Activated naive CD4-positive, alpha-beta T cell treated with anti-CD3 and anti-CD28 coated beads for 36 hours (primary cell): ENCODE data around the gene JAZF1. TPM values are rescaled to one million over a fixed set of nuclear protein-coding genes. Genes with fewer than 3 reads are reported as not detected.

Source experiments
- CTCF ChIA-PET: fragments of 350-600 bp; sonication (Branson Sonifier 250); formaldehyde crosslinking; loops from one replicate; lab custom pipeline; 2021; ENCODE audit warnings: antibody characterized with exemption; lab: Charles Lee
- DNase-seq: peaks from one replicate; pipeline ENCODE4 v3.0.0-alpha.2; 2020
- H3K27ac Mint-ChIP-seq: one replicate; pipeline ENCODE4 v1.8.0; 2021; ENCODE audit warnings: mild to moderate bottlenecking, mixed read lengths
- H3K27me3 Mint-ChIP-seq: one replicate; pipeline ENCODE4 v1.8.0; 2021; ENCODE audit warnings: low read depth, mixed read lengths
- H3K36me3 Mint-ChIP-seq: one replicate; pipeline ENCODE4 v1.8.0; 2021; ENCODE audit warnings: low read depth, mixed read lengths
- H3K4me1 Mint-ChIP-seq: one replicate; pipeline ENCODE4 v1.8.0; 2021; ENCODE audit warnings: low read depth, mixed read lengths
- H3K4me3 Mint-ChIP-seq: one replicate; pipeline ENCODE4 v1.8.0; 2021; ENCODE audit warnings: mild to moderate bottlenecking, moderate library complexity, mixed read lengths
- H3K9me3 Mint-ChIP-seq: one replicate; pipeline ENCODE4 v1.8.0; 2021; ENCODE audit warnings: mixed read lengths
- intact Hi-C: fragments of 100-400 bp; cut with micrococcal nuclease; formaldehyde crosslinking; loops from one replicate; pipeline ENCODE4 v1.15.1; 2023
- total RNA-seq, 2 experiments: library from RNA; stranded (reverse); gene quantifications; one replicate each; pipeline ENCODE4 v1.2.3, GENCODE V29; 2021

The JAZF1 gene
- total RNA-seq, 2 experiments from 2014 or later: 3.4 to 4.7 TPM

DNA sequence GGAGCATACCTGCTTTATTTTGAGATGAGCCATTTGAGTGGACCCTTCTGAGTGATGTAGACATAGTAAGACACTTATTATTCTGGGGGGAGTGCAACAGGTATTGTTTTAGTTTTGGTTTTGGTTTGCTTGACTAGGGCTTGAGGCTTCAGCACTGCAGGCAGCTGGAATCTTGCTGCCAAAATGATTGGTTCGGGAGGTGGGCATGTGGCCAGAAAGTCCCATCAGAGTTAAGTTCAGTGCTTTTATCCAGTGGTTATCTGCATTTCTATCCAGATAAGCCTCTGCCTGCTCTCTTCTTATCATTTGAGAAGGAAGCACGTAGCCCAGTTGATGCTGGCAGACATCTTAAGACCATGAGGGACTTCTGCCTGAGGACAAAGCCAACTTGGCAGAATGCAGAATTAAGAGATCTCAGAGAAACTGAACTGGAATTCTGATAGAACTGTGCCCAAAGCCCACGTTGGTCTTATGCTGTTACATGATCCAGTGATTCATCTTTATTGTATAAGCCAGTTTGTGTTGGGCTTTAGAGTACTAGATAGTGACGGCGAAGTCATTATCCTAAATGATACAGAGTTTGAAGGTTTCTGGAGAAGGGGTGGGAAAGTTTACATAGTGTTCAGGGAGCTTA, 9.6 kb upstream of the JAZF1 start:
- Mint-ChIP-seq H3K4me1 (no peaks in the 10 kb centered on the region), H3K9me3 (no peaks in the 10 kb centered on the region), H3K27ac (no peak overlapping the region), H3K36me3 (no peaks in the 10 kb centered on the region), H3K27me3 (peaks cover 20% of the 10 kb centered on the region), H3K4me3 (no peak overlapping the region)
- CTCF ChIA-PET: no interaction called here
- intact Hi-C loops: no loop called here
- no peak for DNase-seq

DNA sequence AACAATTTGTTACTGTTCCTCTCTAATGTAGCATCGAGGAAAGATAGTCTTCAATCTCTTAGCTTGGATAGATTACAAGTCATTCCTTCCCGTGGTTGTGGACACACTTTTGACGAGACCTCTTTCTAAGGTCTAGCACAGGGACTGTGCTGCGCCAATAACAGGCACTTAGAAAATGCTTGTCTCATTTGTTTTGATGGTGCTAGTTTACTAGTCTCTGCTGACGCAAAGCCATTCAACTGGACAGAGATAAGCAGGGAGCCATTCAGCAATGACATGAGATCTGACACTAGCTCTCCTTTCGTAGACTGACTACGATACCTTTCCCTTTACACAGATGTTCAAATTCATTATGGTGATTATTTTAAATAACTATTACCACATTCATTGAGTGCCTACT, 6.4 kb upstream of the JAZF1 start:
- intact Hi-C loops: no loop called here
- no peak for DNase-seq
- peaks cover 18% of the 10 kb centered on the region for H3K27me3 Mint-ChIP-seq
- no peaks in the 10 kb centered on the region for H3K36me3 Mint-ChIP-seq
- H3K27ac Mint-ChIP-seq: no peak overlapping the region
- H3K4me3 Mint-ChIP-seq: no peak overlapping the region
- H3K4me1 Mint-ChIP-seq: no peaks in the 10 kb centered on the region
- no peaks in the 10 kb centered on the region for H3K9me3 Mint-ChIP-seq
- CTCF ChIA-PET: no interaction called here

DNA sequence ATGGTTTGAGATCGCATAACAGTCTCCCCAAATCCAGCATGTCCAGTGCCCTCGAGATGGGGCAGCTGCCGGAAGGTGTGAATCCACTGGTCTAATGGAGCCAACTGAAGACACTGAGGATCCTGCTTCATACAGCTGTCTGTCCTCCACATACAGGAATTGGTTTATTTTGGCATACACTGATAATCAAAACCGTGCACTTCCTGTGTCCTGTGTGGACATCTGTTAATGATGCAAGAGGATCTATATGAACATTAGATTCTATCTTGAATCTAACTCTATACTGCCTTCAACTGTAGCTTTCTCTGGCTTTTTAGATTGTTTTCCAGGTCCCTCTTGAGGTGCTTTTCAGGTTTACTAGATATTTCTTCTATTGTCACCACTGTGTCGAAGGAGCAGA, 3.0 kb upstream of the JAZF1 start:
- Mint-ChIP-seq H3K9me3 (no peaks in the 10 kb centered on the region), H3K4me3 (no peak overlapping the region), H3K27me3 (peaks cover 13% of the 10 kb centered on the region), H3K4me1 (peaks cover 8% of the 10 kb centered on the region), H3K36me3 (no peaks in the 10 kb centered on the region), H3K27ac (no peak overlapping the region)
- DNase-seq: no peak
- intact Hi-C loops: no loop called here
- CTCF ChIA-PET: interaction anchor here (0.5 to 0.8 kb wide), 4 partner anchors 10 to 146 kb away, joined by 3 to 5 read pairs (median 4); no protein-coding TSS in a partner anchor

DNA sequence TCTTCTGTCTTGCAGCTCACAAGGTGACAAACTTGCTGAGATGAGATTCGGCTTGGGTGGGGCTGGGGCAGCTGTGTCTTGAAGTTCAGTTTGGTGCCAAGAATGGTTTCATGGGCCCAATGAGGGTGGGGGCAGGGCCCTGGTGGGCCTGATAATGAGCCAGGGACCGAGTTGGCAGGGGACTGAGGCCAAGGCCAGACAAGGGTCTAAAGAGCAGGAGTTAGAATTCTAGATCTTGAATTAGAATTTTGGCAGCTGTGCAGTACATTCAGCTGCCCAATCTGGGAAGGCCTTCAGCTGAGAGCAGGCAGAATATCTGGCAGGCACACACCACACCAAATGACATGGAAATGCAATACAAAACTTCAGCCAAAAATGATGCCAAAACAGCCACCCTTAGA, 1.5 kb upstream of the JAZF1 start:
- Mint-ChIP-seq H3K4me1 (peaks cover 9% of the 10 kb centered on the region), H3K27me3 (peaks cover 11% of the 10 kb centered on the region), H3K9me3 (no peaks in the 10 kb centered on the region), H3K27ac (no peak overlapping the region), H3K4me3 (no peak overlapping the region), H3K36me3 (no peaks in the 10 kb centered on the region)
- CTCF ChIA-PET: no interaction called here
- intact Hi-C loops: no loop called here
- DNase-seq: no peak

DNA sequence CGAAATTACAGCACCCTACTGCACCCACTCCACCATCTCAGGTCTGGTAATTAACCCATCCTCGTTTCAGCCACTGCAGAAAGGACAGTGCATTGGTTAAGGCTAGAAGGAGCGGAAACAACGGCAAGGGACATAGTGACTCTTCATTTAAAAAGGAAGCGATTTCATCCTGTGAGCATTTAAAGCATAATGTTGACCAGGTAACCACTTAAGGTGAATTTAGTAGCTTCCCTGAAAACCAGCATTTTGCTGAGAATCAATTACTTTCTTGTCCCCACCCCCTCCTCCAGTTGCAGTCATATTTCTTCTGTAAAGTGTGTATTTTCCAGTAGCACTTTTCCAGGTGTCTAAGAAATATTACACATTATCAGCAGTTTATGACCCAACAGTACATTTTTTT, 821 bp upstream of the JAZF1 start:
- Mint-ChIP-seq H3K27me3 (peaks cover 11% of the 10 kb centered on the region), H3K36me3 (no peaks in the 10 kb centered on the region), H3K9me3 (no peaks in the 10 kb centered on the region), H3K4me3 (peak overlapping the region; percentile 78), H3K27ac (no peak overlapping the region), H3K4me1 (peaks cover 10% of the 10 kb centered on the region)
- no peak for DNase-seq
- CTCF ChIA-PET: interaction anchor here (0.6 kb wide), 1 partner anchor 608 kb away, joined by 3 read pairs; no protein-coding TSS in a partner anchor
- intact Hi-C loops: no loop called here

DNA sequence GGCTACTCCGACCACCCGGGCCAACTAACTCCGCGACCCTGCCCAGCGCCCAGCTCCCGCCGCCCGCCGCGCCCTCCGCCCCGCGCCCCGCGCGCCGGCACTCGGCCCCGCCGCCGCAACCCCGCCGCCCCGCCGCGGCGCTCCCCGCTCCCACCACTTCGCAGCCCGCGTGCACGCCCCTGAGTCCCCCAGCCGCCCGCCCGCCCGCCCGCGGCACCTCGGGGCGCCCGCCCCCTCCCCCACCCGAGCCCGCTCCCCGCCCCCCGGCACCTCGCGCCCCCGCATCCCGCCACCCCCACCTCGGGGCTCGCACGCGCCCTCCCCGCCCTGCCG, 598 bp downstream of the JAZF1 start:
- Mint-ChIP-seq H3K27me3 (peaks cover 8% of the 10 kb centered on the region), H3K4me1 (peaks cover 16% of the 10 kb centered on the region), H3K27ac (no peak overlapping the region), H3K4me3 (no peak overlapping the region), H3K36me3 (no peaks in the 10 kb centered on the region), H3K9me3 (no peaks in the 10 kb centered on the region)
- no peak for DNase-seq
- CTCF ChIA-PET: no interaction called here
- intact Hi-C loops: no loop called here

DNA sequence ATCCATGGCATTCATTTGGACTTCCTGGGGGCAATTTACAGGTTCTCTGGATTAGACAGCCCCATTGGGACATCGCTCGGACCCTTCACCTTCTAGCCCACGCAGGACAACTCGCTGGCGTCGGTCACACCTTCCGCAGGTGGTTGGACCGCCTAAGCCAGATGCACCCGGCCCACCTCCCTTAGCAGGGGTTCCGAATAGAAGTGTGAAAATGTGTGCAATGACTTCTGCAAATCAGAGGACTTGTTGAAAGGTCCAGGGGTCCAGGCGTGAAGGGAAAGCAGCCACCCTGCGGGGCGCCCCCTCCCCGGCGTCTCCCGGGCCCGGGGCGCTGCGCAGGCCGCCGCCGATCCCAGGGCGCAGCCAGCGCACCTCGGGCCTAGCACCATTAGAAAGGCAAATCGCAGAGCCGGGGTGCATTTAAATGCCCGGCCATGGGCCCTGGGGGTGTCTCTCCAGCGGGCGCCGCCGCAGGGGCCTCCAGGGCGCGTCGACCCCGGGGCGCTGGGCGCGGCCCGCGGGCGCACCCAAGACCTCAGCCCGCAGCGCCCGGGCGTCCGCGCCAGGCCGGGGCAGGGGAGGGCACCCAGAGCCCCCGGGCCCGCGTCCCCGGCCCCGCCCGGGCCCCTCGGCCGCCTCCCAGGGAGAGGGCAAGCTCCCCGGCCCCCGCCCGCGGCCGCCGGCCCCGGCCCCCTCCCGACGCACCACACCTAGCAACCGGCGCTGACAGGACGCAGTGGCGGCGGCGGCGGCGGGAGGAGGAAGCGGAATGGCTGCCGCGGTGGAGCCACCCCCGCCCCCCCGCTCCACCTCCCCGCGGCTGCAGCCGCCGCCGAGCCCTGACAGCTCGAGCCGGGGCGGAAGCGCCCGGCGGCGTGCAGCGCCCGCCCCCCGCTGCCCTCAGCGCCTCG, 1.2 kb downstream of the JAZF1 start:
- CTCF ChIA-PET: no interaction called here
- H3K4me3 Mint-ChIP-seq: peak overlapping the region; percentile 60
- H3K4me1 Mint-ChIP-seq: peaks cover 22% of the 10 kb centered on the region

DNA sequence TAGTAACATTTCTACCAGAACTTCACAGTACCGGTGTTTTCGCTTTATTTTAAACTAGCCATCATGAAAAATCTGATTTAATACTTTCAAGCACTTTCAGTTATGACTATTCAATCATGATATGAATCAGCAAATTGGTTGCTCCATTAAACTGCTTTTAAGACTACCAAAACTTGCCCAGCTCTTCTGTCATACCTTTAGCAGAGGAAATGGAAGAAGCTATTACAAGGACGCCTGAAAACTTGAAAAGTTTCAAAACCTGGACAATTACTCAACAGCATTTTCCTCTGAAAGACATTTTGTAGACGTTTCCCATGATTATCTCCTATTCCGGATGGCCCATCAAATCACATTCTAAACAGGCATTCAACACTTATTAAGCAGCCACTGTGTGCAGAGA, 2.0 kb downstream of the JAZF1 start:
- H3K27ac Mint-ChIP-seq: peak overlapping the region; percentile 15
- H3K9me3 Mint-ChIP-seq: no peaks in the 10 kb centered on the region
- peaks cover 23% of the 10 kb centered on the region for H3K4me1 Mint-ChIP-seq
- peak overlapping the region; percentile 60 for H3K4me3 Mint-ChIP-seq
- CTCF ChIA-PET: no interaction called here
- no peaks in the 10 kb centered on the region for H3K36me3 Mint-ChIP-seq
- H3K27me3 Mint-ChIP-seq: peaks cover 6% of the 10 kb centered on the region
- intact Hi-C loops: no loop called here
- no peak for DNase-seq

More for the DNA sequence above, 1.2 kb downstream of the JAZF1 start:
- intact Hi-C loops: loop anchor here (1.0 kb wide), 3 partner anchors 27 to 439 kb away; partner anchors contain the start of gene TAX1BP1
- peak; percentile 70 for DNase-seq
- Mint-ChIP-seq H3K9me3 (no peaks in the 10 kb centered on the region), H3K27me3 (peaks cover 6% of the 10 kb centered on the region), H3K36me3 (no peaks in the 10 kb centered on the region), H3K27ac (no peak overlapping the region)

DNA sequence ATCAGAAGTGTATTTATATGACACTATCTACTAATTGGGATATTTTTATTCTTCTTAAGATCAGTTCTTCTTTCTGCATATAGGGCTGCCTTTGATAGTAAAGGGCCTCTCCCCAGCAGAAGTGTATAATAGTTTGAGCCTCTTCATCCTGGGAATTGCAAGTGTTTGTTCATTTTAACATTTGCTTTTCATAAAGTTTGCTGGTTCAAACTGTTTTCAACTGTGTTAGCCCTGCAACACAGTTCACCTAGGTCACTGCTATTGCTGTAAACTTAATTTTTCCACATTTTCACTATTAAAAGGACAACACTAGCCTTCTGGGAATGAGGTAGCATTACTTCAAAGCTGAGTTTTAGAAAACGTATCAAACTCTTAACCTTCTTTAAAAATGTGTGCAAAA, 2.8 kb downstream of the JAZF1 start:
- H3K27ac Mint-ChIP-seq: no peak overlapping the region
- H3K4me1 Mint-ChIP-seq: peaks cover 23% of the 10 kb centered on the region
- H3K27me3 Mint-ChIP-seq: peaks cover 6% of the 10 kb centered on the region
- intact Hi-C loops: no loop called here
- H3K4me3 Mint-ChIP-seq: no peak overlapping the region
- CTCF ChIA-PET: no interaction called here
- H3K9me3 Mint-ChIP-seq: no peaks in the 10 kb centered on the region
- DNase-seq: no peak
- H3K36me3 Mint-ChIP-seq: no peaks in the 10 kb centered on the region

DNA sequence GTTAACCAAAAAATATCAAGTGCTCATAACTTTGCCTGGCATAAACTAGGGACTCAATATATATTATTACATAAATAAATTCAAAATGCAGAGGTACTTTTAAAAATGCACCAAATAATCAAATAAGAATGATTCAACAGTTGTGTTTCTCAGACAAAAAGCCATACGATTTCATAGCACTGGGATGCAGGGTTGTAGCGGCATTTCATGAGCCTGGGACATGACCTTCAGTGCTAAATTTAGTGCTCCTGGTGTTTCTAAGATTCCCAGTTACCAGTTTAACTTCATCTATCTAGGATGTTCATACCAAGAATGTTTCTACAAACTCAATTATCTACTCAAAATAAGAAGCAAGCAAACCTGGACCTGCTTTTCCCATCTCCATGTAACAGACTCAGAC, 4.0 kb downstream of the JAZF1 start:
- intact Hi-C loops: no loop called here
- no peaks in the 10 kb centered on the region for H3K9me3 Mint-ChIP-seq
- CTCF ChIA-PET: no interaction called here
- no peak overlapping the region for H3K27ac Mint-ChIP-seq
- no peak for DNase-seq
- peaks cover 23% of the 10 kb centered on the region for H3K4me1 Mint-ChIP-seq
- H3K36me3 Mint-ChIP-seq: no peaks in the 10 kb centered on the region
- H3K4me3 Mint-ChIP-seq: no peak overlapping the region
- peaks cover 6% of the 10 kb centered on the region for H3K27me3 Mint-ChIP-seq

DNA sequence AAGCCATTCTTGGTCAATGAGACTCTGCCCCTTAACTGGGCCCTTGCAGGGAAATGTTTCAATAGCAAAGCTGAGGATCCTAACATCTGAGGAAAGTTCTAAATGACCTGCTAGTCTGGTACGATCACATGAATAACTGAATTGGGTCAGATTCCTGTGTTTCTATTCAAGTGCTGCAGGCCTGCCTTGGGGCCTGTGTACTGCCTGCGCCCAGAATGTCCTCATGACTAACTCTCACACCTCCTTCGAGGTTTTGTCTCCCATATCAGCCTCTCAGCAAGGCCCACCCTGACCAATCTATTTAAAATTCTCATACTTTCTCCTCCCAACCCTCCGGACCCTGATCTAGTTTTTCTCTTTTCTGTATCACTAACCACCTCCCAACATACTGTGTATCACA, 4.4 kb downstream of the JAZF1 start:
- no peaks in the 10 kb centered on the region for H3K9me3 Mint-ChIP-seq
- H3K36me3 Mint-ChIP-seq: no peaks in the 10 kb centered on the region
- no peak overlapping the region for H3K4me3 Mint-ChIP-seq
- H3K4me1 Mint-ChIP-seq: peaks cover 23% of the 10 kb centered on the region
- intact Hi-C loops: no loop called here
- no peak overlapping the region for H3K27ac Mint-ChIP-seq
- H3K27me3 Mint-ChIP-seq: peaks cover 6% of the 10 kb centered on the region
- CTCF ChIA-PET: no interaction called here
- DNase-seq: no peak

DNA sequence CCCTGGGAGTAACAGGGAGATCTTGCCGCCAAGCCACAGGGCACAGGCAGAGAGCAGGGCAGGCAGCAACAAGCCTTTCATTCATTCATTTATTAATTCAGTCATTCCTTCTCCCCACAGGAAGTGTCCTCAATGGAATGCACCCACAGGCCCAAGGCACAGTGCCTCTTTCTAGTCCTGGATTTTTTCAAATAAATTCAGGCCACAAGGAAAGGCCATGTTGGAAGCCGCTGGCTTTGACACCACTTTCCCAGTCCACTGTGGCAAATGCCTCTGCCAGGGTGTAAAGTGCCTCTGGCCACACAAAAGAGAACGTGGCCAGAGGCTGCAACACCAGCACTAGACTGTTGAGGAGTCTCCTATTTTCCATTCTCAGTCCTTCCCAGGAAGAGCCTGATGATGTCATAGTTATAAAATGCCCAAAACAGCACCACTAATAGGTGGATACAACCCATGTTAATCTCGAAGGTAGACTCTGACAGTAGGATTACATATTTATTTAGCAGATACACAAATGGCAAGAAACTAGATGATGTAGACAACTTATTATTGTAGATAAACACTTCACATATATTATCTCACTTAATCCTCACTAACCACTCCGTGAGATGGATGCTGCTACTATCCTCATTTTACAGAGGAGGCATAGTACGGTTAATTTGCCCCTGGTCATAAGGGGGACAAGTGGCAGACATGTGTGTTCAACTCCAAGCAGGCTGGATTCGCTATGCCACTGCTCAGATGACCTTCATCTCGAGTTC, 5.5 kb downstream of the JAZF1 start:
- peaks cover 4% of the 10 kb centered on the region for H3K27me3 Mint-ChIP-seq
- H3K27ac Mint-ChIP-seq: no peak overlapping the region
- CTCF ChIA-PET: no interaction called here
- no peaks in the 10 kb centered on the region for H3K9me3 Mint-ChIP-seq
- no peak for DNase-seq
- peaks cover 19% of the 10 kb centered on the region for H3K4me1 Mint-ChIP-seq
- H3K36me3 Mint-ChIP-seq: no peaks in the 10 kb centered on the region
- H3K4me3 Mint-ChIP-seq: no peak overlapping the region
- intact Hi-C loops: loop anchor here (1.0 kb wide), 1 partner anchor 20 kb away; no protein-coding TSS in a partner anchor
